Astrocyte of the hippocampus (primary cell): ENCODE measurements around the gene VWA5B2.
A peak's percentile ranks its signal among the peaks of the same experiment; 100 is the strongest.

Experiments
- DNase-seq: peaks from one replicate; pipeline ENCODE4 v3.0.0; 2011; ENCODE audit warnings: low read depth, low spot score

The VWA5B2 gene

DNA sequence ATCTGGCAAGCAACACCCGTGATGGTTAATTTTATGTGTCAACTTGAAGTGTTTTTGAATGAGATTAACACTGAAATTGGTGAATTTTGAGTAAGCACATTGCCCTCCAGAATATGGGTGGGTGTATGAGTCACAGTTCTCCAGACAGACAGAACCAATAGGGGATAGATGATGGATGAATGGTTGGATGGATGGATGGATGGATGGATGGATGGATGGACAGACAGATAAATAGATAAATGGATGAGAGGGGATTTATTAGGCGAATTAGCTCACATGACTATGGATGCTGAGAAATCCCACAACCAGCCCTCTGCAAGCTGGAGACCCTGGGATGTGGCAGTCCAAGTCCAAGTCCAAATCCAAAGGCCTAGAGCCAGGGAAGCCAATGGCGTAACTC lies 5.4 kb upstream of the VWA5B2 start:
- no peak for DNase-seq

DNA sequence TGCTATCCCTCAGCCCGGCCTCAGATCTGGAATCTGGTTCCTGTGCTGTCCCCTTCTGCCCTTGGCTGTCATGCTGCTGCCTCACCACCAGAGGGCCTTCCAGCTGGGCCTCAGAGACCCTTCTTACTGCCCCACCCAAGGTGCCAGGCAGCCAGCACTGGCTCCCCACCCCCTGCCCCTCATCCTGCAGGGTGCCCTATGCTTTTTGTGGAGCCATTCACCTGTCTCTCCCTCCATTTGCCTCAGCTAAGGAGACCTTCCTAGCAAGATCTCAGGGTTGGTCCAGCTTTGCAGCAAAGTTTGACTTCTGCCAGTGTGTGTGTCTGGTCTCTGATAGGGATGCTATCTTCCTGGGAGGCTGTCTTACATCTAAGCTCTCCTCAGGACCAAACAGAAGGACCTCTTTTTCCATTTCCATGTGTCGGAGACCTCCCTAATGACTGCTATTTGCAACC lies 1.9 kb upstream of the VWA5B2 start:
- DNase-seq: peak; percentile 21

DNA sequence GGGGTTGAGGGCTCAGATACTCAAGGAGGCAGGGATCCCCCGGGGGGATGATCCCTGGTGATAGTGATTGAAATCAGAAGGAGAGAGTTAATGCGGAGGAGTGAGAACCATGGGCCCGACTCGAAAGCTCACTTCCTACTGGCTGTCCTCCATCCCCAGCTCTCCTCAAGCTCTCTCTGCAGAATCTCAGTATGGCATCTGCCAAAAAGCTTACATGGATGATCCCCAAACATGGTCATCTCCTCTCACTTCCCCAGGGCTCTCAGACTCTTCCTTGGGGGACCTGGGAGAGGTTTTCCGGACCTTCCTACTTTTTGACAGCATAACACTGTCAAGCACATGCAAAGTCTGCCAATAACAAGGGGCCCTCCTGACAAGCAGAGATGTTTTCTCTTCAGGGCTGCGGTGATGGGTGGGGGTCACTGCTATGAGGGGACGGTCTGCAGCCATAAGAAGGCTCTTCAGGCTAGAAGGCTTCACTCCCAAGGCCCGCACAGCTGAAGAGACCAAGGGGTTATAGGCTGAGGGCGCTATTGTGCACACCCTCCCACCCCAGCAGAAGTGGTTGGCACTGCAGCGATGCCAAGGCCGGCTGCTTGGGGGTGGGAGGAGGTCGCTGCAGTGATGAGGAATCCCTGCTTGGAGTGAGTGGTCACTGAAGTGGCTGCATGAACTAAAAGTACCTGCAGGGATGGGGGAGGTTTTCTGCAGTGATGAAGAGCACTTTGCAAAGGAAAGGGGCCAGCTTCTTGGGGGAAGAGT lies 828 bp upstream of the VWA5B2 start:
- DNase-seq: no peak

DNA sequence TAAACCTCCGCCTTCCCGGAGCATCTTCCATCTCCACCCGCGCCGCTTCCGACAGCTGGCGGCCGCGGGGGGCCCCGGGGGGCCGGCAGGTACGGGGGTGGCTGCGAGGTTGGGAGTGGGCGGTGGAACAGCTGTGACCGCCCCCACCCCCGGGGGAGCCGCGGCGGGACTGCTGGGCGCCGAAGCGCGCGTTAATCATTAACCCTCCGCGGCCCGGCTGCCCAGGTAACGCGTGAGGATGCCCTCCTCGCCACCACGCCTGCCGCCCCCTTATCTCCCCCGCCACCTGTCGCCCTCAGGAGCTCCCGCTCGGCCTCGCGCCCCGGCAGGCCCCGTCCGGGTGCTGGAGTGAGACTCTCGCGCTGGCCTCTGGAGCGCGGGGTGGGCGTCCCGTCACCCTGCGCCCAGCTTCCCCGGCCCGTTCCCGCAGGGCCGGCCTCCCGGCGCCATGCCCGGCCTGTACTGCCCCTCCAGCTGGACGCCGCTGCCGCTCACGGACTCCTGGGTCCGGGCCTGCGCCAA lies 757 bp downstream of the VWA5B2 start:
- peak; percentile 20 for DNase-seq

DNA sequence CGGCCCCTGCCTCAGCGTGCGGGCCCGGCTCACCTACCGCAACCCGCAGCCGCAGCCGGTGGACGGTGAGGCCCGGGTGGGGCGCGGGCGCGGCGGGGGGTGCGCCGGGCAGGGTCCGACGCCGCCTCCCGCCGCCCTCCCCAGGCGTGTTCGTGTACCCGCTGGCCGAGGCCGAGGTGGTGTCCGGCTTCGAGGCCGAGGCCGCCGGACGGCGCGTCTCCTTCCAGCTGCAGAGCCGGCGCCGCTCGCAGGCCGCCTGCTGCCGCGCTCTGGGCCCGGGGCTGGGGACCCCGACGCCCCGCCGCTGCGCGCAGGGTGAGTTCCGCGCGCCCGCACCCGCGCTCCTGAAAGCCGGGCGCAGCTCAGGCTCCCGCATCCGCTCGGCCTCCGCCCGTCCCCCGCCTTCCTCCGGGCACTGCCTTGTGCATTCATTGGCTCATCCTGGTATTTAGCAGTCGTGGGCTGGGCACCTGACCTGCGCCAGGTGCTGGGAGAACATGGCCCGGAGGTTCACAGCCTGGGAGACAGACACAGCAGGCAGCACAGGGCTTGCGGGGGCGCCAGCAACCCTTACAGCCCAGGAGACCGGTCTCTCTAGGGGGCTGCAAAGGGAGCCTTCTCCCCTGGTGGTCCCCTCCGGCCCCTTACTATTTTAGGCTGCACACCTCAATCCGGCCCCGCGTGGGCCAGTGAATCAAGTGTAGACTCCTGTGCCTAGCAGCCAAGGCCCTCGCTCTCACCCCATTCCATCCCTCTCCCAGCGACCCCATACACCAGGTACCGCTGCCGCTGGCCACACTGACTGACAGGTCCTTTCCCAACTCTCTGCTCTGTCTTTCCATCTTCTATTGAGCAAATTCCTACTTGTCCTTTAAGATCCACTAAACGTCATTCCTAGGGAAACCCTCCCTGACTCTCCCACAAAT lies 1.5 kb downstream of the VWA5B2 start:
- peak; percentile 16 for DNase-seq

DNA sequence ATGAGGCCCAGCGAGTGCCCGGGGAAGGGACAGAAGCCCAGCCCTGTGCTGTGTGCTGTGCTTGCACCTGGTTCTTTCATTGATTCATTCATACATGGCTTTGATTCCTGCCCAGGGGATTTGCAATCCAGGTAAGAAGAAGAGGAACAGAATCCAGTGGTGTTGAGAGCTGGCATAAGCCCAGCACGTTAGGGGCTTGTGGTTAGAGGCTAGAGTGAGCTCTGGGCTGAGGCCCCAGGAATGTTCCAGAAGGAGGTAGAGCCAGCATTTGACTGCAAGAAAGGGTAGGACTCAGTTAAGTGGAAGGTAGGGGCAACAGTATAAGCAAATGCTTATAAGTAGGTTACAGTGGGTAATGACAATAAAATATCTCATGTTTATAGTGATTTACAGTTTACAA lies 2.3 kb downstream of the VWA5B2 start:
- peak; percentile 80 for DNase-seq

DNA sequence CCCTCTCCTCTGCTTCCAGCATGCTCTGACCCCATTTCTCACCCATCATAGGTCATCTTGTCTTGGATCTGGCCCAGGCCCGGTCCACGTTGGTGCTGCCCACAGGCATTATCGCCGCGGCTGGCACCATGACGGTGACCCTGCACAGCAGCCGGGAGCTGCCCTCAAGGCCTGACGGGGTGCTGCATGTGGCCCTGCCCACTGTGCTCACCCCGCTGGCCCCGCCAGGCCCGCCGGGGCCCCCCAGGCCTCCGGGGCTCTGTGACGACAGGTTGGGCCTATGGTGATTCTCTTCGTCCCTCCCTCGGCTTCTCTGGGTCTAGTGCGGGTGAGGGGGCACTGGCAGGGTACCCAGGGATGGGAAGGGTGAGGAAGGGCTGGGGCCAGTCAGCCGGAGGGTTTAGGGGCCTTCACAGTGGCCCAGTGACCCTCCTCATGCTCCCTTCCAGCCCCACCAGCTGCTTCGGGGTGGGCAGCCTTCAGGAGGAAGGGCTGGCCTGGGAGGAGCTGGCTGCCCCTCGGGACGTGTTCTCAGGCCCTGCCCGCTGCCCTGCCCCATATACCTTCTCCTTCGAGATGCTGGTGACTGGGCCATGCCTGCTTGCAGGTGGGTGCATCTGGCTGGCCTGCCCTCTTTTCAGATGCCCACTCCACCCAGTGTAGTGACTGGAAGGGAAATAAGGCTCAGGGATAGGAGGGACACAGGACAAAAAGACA lies 3.9 kb downstream of the VWA5B2 start:
- no peak for DNase-seq

DNA sequence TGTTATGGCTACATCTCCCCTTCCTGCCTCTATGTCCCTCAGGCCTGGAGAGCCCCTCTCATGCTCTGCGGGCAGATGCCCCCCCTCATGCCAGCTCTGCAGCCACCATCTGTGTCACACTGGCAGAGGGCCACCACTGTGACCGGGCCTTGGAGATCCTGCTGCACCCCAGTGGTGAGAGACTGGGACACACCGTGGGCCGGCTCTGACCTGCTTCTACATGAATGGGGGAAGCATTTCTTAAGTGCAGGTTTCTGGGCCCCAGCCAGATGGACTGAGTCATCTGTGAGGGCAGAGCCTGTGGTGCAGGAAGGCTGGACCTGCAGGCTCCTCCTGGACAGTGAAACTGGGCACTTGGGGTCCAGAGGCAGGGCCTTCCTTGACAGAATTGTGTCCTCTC lies 4.8 kb downstream of the VWA5B2 start:
- DNase-seq: peak; percentile 92

DNA sequence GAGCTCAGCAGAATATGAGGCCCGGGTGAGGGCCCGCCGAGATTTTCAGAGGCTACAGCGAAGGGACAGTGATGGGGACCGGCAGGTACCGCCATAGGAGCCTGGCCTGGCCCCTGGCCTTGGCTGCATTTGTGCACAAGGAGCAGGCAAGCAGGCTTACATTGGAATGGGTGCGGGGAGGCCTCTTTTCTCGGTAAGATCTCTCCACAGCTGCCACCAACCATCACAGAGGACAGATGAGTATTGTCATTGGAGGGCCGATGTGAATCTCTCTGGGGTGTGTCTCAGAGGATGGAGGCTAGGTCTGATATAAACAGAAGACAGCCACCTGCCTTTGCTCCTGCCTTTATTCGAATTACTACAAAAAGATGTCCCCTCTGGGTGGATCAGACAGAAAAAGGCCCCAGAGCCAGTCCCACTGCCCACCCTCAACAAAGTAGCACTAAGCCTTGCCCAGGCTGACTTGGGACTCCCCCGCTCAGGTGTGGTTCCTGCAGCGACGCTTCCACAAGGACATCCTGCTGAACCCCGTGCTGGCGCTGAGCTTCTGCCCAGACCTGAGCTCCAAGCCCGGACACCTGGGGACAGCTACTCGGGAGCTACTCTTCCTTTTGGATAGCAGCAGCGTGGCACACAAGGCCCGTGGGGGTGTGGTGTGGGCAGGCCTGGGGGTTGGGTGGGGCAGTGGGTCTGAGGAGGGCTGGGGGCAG lies 5.4 kb downstream of the VWA5B2 start:
- no peak for DNase-seq

DNA sequence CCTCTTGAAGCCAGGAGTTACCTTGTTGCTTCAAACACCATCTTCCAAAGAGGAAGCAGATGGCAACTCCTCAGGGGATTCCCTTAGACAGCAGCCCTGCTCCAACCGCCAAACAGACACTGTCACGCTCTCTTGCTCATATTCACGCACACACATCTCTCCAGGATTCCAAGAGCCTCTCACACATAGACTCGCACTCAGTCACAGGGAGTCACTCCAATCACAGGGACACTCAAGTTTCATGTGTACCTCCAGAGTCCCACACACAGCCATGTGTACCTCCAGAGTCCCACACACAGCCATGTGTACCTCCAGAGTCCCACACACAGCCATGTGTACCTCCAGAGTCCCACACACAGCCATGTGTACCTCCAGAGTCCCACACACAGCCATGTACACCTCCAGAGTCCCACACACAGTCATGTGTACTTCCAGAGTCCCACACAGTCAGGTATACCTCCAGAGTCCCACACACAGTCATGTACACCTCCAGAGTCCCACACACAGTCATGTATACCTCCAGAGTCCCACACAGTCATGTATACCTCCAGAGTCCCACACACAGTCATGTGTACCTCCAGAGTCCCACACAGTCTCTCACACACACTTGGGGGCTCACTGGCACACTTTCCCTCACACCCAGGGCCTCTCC lies 6.1 kb downstream of the VWA5B2 start:
- no peak for DNase-seq

DNA sequence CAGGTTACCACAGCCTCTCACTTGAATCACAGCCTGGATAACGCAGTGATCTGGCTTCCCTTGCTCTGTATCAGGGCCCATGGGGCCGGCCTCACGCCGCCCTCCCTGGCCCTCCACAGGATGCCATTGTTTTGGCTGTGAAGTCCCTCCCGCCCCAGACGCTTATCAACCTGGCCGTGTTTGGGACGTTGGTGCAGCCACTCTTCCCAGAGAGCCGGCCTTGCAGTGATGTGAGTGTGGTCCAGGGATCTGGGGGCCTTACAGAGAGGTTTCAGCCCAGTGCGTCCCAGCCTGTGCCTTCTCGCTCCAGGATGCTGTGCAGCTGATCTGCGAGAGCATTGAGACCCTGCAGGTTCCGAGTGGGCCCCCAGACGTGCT lies 6.6 kb downstream of the VWA5B2 start:
- no peak for DNase-seq

DNA sequence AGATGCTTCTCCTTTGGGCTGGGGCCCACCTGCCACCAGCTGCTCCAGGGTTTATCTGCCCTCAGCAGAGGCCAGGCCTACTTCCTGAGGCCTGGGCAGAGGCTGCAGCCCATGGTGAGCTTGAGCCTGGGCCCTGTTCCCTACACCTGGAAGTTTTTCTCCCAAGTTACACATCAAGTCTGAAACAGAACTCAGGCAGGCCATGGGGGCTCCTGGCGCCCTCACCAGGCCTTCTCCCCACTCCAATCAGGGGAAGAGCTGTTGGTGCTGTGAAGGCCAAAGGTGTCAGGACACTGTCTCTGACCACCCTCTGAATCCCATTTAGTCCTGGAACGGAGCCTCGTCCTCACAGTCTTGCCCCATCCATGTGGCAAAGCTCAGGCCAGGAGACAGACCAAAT lies 7.3 kb downstream of the VWA5B2 start:
- DNase-seq: no peak

DNA sequence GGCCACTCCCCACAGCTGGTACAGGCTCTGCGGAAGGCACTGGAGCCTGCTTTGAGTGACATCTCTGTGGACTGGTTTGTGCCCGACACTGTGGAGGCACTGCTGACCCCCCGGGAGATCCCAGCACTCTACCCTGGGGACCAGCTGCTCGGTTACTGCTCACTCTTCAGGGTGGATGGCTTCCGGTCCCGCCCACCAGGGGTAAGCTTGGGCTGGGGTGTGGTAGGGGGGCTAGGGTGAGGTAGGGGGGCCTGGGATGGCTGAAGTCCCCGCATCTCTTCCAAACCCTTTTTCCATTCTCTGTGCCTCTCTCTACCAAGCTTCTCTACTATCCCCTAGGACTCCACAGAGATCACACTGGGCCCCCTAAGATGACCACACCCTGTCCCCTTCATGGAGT lies 7.8 kb downstream of the VWA5B2 start:
- DNase-seq: no peak

DNA sequence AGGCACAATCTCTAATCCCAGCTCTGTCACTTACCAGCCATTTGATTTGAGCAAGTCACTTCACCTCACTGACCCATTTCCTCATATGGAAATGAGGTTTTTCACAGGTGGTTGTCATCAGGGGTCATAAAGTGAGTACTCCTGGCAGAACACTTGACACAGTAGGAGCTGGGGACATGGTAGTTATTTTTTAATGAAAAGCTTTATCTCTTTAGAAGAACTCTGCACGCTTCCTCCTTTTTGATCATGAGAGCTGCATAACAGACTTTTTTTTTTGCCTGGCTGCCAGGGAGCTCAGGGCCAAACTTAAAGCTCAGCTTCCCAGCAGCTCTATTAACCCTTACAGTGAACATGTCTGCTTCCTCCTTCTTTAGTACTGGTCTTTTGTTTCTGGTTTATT lies 8.4 kb downstream of the VWA5B2 start:
- no peak for DNase-seq

DNA sequence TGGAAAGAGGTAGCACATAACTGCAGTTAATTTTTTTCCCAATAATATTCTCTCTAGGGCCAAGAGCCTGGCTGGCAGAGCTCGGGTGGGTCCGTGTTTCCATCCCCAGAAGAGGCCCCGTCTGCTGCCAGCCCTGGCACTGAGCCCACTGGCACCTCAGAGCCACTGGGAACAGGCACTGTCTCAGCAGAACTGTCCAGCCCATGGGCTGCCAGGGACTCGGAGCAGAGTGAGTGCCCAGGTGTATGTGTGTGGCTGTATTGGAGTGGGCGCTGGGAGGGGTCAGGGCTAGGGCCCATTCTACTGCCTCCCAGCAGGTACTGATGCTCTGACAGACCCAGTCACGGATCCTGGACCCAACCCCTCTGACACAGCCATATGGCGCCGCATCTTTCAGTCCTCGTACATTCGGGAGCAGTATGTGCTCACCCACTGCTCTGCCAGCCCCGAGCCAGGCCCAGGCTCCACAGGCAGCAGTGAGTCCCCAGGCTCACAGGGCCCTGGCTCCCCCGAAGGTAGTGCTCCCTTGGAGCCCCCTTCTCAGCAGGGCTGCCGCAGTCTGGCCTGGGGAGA lies 8.9 kb downstream of the VWA5B2 start:
- DNase-seq: no peak

DNA sequence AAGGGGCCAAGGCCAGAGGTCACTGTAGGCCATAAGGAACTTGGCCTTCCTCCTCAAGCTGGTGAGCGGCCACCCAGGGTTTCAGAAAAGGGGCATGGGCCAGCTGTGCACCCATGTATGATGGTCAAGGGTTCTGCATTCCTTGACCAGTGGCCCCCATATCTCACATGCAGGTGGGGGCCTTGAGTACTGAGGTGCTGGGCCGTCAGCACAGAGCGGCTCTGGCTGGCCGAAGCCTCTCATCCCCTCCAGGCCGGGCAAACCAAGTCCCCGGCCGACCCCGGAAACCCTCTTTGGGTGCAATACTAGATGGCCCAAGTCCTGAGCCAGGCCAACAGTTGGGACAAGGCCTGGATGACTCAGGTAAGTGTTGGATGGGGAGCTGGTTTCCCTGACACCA lies 9.8 kb downstream of the VWA5B2 start:
- no peak for DNase-seq

DNA sequence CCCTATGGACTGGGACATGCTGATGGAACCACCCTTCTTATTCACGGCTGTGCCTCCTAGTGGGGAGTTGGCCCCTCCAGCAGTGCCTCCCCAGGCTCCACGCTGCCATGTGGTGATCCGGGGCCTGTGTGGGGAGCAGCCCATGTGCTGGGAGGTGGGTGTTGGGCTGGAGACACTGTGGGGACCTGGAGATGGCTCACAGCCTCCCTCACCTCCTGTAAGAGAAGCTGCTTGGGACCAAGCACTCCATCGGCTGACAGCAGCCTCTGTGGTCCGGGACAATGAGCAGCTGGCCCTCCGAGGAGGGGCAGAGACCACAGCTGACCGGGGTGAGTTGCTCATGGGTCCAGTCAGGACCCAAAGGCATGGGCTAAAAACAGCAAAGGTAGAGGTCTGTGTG lies 10.3 kb downstream of the VWA5B2 start:
- no peak for DNase-seq

DNA sequence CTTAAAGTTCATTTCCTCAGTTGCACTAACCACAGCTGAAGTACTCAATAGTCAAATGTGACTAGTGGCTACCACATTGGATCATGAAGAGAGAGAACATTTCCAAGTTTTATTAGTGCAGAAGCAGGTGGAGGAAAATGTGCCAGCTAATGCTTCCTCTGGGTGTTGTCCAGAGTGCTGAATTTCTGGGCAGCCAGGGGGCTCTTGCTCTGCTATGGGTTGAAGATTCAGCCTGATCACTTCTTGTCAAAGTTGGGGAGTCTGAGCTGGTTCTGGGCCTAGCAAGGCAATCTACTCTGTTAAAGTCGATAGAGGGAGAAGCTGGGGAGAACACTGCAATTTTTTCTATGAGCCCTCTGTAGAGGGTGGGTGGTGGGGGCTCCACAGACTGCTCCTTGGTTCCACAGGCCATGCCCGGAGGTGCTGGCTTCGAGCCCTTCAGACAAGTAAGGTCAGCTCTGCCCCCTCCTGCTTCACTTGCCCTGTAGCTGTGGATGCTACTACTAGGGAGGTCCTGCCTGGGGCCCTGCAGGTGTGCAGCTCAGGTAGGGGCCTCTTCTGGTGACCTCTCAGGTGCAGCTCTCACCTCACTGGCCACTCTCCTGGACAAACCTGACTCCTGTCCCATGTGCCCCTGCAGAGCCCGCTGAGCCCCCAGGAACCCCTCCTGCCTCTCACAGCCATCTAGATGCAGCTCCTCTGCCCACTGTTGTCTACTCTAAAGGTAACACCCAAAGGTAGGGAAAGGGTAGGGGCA lies 11.2 kb downstream of the VWA5B2 start:
- DNase-seq: peak; percentile 65

DNA sequence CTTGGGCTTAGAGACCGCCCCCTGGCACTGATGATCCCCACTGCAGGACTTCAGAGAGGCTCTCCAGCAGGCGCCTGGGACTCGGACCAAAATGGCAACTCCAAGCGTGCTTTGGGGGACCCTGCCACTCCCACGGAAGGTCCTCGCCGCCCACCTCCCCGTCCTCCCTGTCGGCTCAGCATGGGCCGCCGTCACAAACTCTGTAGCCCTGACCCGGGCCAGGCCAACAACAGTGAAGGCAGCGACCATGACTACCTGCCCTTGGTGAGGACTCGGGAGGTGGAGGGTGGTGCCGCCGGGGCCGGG lies 11.7 kb downstream of the VWA5B2 start:
- no peak for DNase-seq
